IMR-90 (cell line): ENCODE measurements around the gene DOCK2. TPM values are rescaled to one million over a fixed set of nuclear protein-coding genes. Genes with fewer than 3 reads are reported as not detected.

Source experiments
- ATAC-seq: fragments of 200-7000 bp; cut with Tn5 transposase; 2 replicates; pipeline ENCODE4 v1.9.1; 2020; ENCODE audit warnings: low read depth, mild to moderate bottlenecking, moderate library complexity
- BruUV-seq: library from RNA; stranded (reverse); fragments of 400-500 nt; replicated peaks from 2 replicates; lab custom pipeline; 2021; lab: Mats Ljungman, UMichigan
- CTCF ChIA-PET: fragments of 300-600 bp; formaldehyde crosslinking; extraction: SDS; loops from one replicate; lab custom pipeline; 2021; ENCODE audit warnings: antibody characterized with exemption; lab: Yijun Ruan, JAX
- POLR2A ChIA-PET: fragments of 300-600 bp; sonication (Branson Sonifier 250); formaldehyde crosslinking; loops from one replicate; lab custom pipeline; 2022; ENCODE audit warnings: antibody characterized with exemption; ENCODE audit not compliant: unreplicated experiment; lab: Charles Lee
- DNase-seq: peaks from one replicate; pipeline ENCODE4 v3.0.0; 2013
- H2AFZ ChIP-seq: replicated peaks from 2 replicates; pipeline ENCODE3; 2013; ENCODE audit warnings: low read length, mild to moderate bottlenecking; ENCODE audit not compliant: poor library complexity
- H2AK5ac ChIP-seq: 2 replicates; pipeline ENCODE4 v1.6.1; 2013; ENCODE audit warnings: low read depth, low read length, inconsistent platforms
- H2AK9ac ChIP-seq: replicated peaks from 2 replicates; pipeline ENCODE3; 2013; ENCODE audit warnings: mild to moderate bottlenecking, low read depth, low read length, moderate library complexity; ENCODE audit not compliant: poor library complexity
- H2BK120ac ChIP-seq: 2 replicates; pipeline ENCODE4 v1.6.1; 2013; ENCODE audit warnings: low read depth, low read length, inconsistent platforms
- H2BK15ac ChIP-seq: 3 replicates; pipeline ENCODE4 v1.6.1; 2013; ENCODE audit warnings: low read depth, low read length, inconsistent platforms
- H2BK20ac ChIP-seq: 2 replicates; pipeline ENCODE4 v1.6.1; 2013; ENCODE audit warnings: low read depth, mild to moderate bottlenecking, inconsistent platforms, low read length, moderate library complexity
- H2BK5ac ChIP-seq: 2 replicates; pipeline ENCODE4 v1.6.1; 2013; ENCODE audit warnings: mild to moderate bottlenecking, low read depth, low read length, inconsistent platforms; ENCODE audit not compliant: poor library complexity, severe bottlenecking
- H3K14ac ChIP-seq: replicated peaks from 2 replicates; pipeline ENCODE4 v1.6.1; 2013; ENCODE audit warnings: low read depth, low read length, inconsistent platforms
- H3K18ac ChIP-seq: 2 replicates; pipeline ENCODE4 v1.6.1; 2013; ENCODE audit warnings: low read depth, low read length, control low read depth
- H3K23ac ChIP-seq: 2 replicates; pipeline ENCODE4 v1.6.1; 2013; ENCODE audit warnings: low read depth, low read length, inconsistent platforms
- H3K27ac ChIP-seq: 2 replicates; pipeline ENCODE4 v1.5.1; 2013; ENCODE audit warnings: mild to moderate bottlenecking, control low read depth, low read length; ENCODE audit not compliant: insufficient read depth
- H3K27me3 ChIP-seq: 2 replicates; pipeline ENCODE4 v1.6.1; 2013; ENCODE audit warnings: low read length; ENCODE audit not compliant: control insufficient read depth, insufficient read depth
- H3K36me3 ChIP-seq: 2 replicates; pipeline ENCODE4 v1.6.1; 2013; ENCODE audit warnings: low read length, mixed read lengths; ENCODE audit not compliant: control insufficient read depth, insufficient read depth
- H3K4ac ChIP-seq: 2 replicates; pipeline ENCODE4 v1.6.1; 2013; ENCODE audit warnings: low read depth, low read length, inconsistent platforms
- H3K4me1 ChIP-seq: 2 replicates; pipeline ENCODE4 v1.6.1; 2013; ENCODE audit warnings: low read length, mixed read lengths; ENCODE audit not compliant: control insufficient read depth, insufficient read depth
- H3K4me2 ChIP-seq: 2 replicates; pipeline ENCODE4 v1.6.1; 2013; ENCODE audit warnings: low read depth, mild to moderate bottlenecking, control low read depth, low read length, moderate library complexity
- H3K4me3 ChIP-seq: 2 replicates; pipeline ENCODE4 v1.5.1; 2013; ENCODE audit warnings: low read depth, mild to moderate bottlenecking, control low read depth, low read length, moderate library complexity; ENCODE audit not compliant: insufficient read depth
- H3K56ac ChIP-seq: 2 replicates; pipeline ENCODE4 v1.6.1; 2013; ENCODE audit warnings: low read length, inconsistent platforms; ENCODE audit not compliant: insufficient read depth; ENCODE audit errors: extremely low read depth
- H3K79me1 ChIP-seq, 2 experiments: 2 replicates each; pipeline ENCODE4 v1.6.1; 2013; ENCODE audit warnings: low read length in 2 of 2, inconsistent platforms in 1 of 2, low read depth in 1 of 2
- H3K9ac ChIP-seq: 2 replicates; pipeline ENCODE4 v1.6.1; 2013; ENCODE audit warnings: low read depth, low read length, control low read depth
- H3K9me1 ChIP-seq: 2 replicates; pipeline ENCODE4 v1.6.1; 2013; ENCODE audit warnings: low read length, inconsistent platforms; ENCODE audit not compliant: insufficient read depth
- H3K9me3 ChIP-seq: 2 replicates; pipeline ENCODE4 v1.6.1; 2013; ENCODE audit warnings: low read length; ENCODE audit not compliant: control insufficient read depth, insufficient read depth
- H4K20me1 ChIP-seq: 2 replicates; pipeline ENCODE4 v1.6.1; 2013; ENCODE audit warnings: low read length, inconsistent platforms; ENCODE audit not compliant: insufficient read depth
- H4K5ac ChIP-seq: 2 replicates; pipeline ENCODE4 v1.6.1; 2013; ENCODE audit warnings: mild to moderate bottlenecking, low read depth, low read length, control low read depth
- H4K8ac ChIP-seq, 2 experiments: 2 replicates each; pipeline ENCODE4 v1.6.1; 2013; ENCODE audit warnings: low read depth in 2 of 2, low read length in 2 of 2, control low read depth in 1 of 2, inconsistent platforms in 1 of 2
- H4K91ac ChIP-seq: 2 replicates; pipeline ENCODE4 v1.6.1; 2013; ENCODE audit warnings: low read depth, low read length, inconsistent platforms; ENCODE audit not compliant: insufficient read depth
- BHLHE40 ChIP-seq: fragments of 150-350 bp; IDR thresholded peaks from 2 replicates; pipeline ENCODE4 v1.6.1; 2016; ENCODE audit warnings: mild to moderate bottlenecking, low read depth, low read length
- CEBPB ChIP-seq: IDR thresholded peaks from 2 replicates; pipeline ENCODE4 v1.6.1; 2012; ENCODE audit warnings: low read depth, low read length, improper control_type of control experiment
- CHD1 ChIP-seq: IDR thresholded peaks from 2 replicates; pipeline ENCODE4 v1.6.1; 2012; ENCODE audit warnings: low read depth, low read length, improper control_type of control experiment
- FOS ChIP-seq: fragments of 150-350 bp; IDR thresholded peaks from 2 replicates; pipeline ENCODE4 v1.6.1; 2016; ENCODE audit warnings: low read depth, low read length
- MAFK ChIP-seq: IDR thresholded peaks from 2 replicates; pipeline ENCODE4 v1.6.1; 2012; ENCODE audit warnings: low read depth, low read length, improper control_type of control experiment
- MAZ ChIP-seq: IDR thresholded peaks from 2 replicates; pipeline ENCODE4 v1.6.1; 2012; ENCODE audit warnings: low read depth, mild to moderate bottlenecking, low read length, improper control_type of control experiment, moderate library complexity, borderline replicate concordance
- MXI1 ChIP-seq: IDR thresholded peaks from 2 replicates; pipeline ENCODE4 v1.6.1; 2012; ENCODE audit warnings: low read depth, mild to moderate bottlenecking, low read length, moderate library complexity, borderline replicate concordance
- NFE2L2 ChIP-seq: fragments of 150-350 bp; IDR thresholded peaks from 2 replicates; pipeline ENCODE4 v1.6.1; 2016; ENCODE audit warnings: low read depth, mild to moderate bottlenecking, low read length
- RFX5 ChIP-seq: IDR thresholded peaks from 2 replicates; pipeline ENCODE4 v1.8.0; 2012; ENCODE audit warnings: low read depth, mild to moderate bottlenecking, low read length, moderate library complexity
- SMC3 ChIP-seq: fragments of 150-350 bp; IDR thresholded peaks from 2 replicates; pipeline ENCODE4 v1.6.1; 2016; ENCODE audit warnings: low read depth, mild to moderate bottlenecking, antibody characterized with exemption, low read length, moderate library complexity
- USF2 ChIP-seq: fragments of 150-350 bp; IDR thresholded peaks from 2 replicates; pipeline ENCODE4 v1.6.1; 2017; ENCODE audit warnings: mild to moderate bottlenecking, antibody characterized with exemption, low read length, low read depth
- WGBS, 2 experiments: methylation state at CpG; one replicate each; pipeline versions ENCODE4 v1.1.5 to v1.1.7; 2013; ENCODE audit warnings: missing lambda C conversion rate in 2 of 2; ENCODE audit not compliant: insufficient read length in 1 of 2; ENCODE audit errors: extremely low coverage in 2 of 2; 5-methylcytosine and 5-hydroxymethylcytosine counted together
- dilution Hi-C: fragments of 300-500 bp; cut with HindIII; formaldehyde crosslinking; loops from one replicate; pipeline ENCODE4 v1.14.3; 2018; ENCODE audit warnings: low sequenced_read_pairs; ENCODE audit not compliant: unreplicated experiment
- in situ Hi-C: fragments of 300-500 bp; cut with MboI; formaldehyde crosslinking; loops from 3 replicates; pipeline ENCODE4 v1.14.3; 2019; ENCODE audit warnings: low sequenced_read_pairs, inconsistent platforms, mixed read lengths
- intact Hi-C: fragments of 100-400 bp; cut with micrococcal nuclease; formaldehyde crosslinking; loops from 2 replicates; pipeline ENCODE4 v1.10.0; 2022
- polyA plus RNA-seq, 3 experiments: library from polyadenylated mRNA; depleted of rRNA; stranded (reverse); fragments of >200 nt; gene quantifications; 2 replicates each; pipeline ENCODE4 v1.2.3, GENCODE V29; 2012; ENCODE audit warnings: low replicate concordance in 1 of 3
- total RNA-seq: library from RNA; depleted of rRNA; stranded (reverse); fragments of >200 nt; gene quantifications from 2 replicates; pipeline ENCODE4 v1.2.3, GENCODE V29; 2012

DOCK2 gene
- total and polyA plus RNA-seq, 2 of the 4 experiments (the other 2 are of a cell fraction): 0.72 to 3.0 TPM

GRCh38 chr5:169610606-169611005, 26.5 kb upstream of the DOCK2 start:
- peak; percentile 39 for DNase-seq
- H3K9me3 ChIP-seq: peaks cover 4% of the 10 kb centered on the region
- POLR2A ChIA-PET: no interaction called here

More at GRCh38 chr5:169610606-169611005, 26.5 kb upstream of the DOCK2 start:
- no peaks in the 10 kb centered on the region for H3K79me1 ChIP-seq
- no peak for ATAC-seq
- WGBS, 2 experiments: no CpG with 5 or more reads among the region's 4 CpGs
- H2BK15ac ChIP-seq: no peak overlapping the region
- BruUV-seq: no TSS peak
- H4K8ac ChIP-seq: no peak overlapping the region
- H2AFZ ChIP-seq: no peak overlapping the region
- no peak overlapping the region for H2BK120ac ChIP-seq
- no peak overlapping the region for H3K4ac ChIP-seq
- no peak overlapping the region for H2BK20ac ChIP-seq
- no peak for TF ChIP-seq FOS
- TF ChIP-seq BHLHE40: no peak
- no peak for TF ChIP-seq CEBPB
- no peak for TF ChIP-seq MXI1
- TF ChIP-seq MAZ: no peak
- no peak for TF ChIP-seq CHD1
- no peak for TF ChIP-seq NFE2L2
- no peak for TF ChIP-seq USF2
- TF ChIP-seq MAFK: no peak
- no peak for TF ChIP-seq SMC3
- TF ChIP-seq RFX5: no peak
- no peak overlapping the region for H3K4me2 ChIP-seq
- no peak overlapping the region for H3K14ac ChIP-seq
- in situ Hi-C loops (no loop called here), dilution Hi-C loops (no loop called here), intact Hi-C loops (no loop called here)
- no peaks in the 10 kb centered on the region for H3K4me1 ChIP-seq
- H4K20me1 ChIP-seq: no peaks in the 10 kb centered on the region
- no peak overlapping the region for H4K91ac ChIP-seq
- H3K56ac ChIP-seq: no peak overlapping the region
- H3K23ac ChIP-seq: no peak overlapping the region
- no peak overlapping the region for H2BK5ac ChIP-seq
- 0 out of 2 replicates have a peak, but pooled peaks cover under 1% of the 10 kb centered on the region for H3K36me3 ChIP-seq
- no peak overlapping the region for H4K5ac ChIP-seq
- no peak overlapping the region for H3K18ac ChIP-seq
- no peaks in the 10 kb centered on the region for H3K9me1 ChIP-seq
- H3K9ac ChIP-seq: no peak overlapping the region
- CTCF ChIA-PET: interaction anchor here (0.7 kb wide), 1 partner anchor 1238 kb away, joined by 3 read pairs; no protein-coding TSS in a partner anchor
- no peaks in the 10 kb centered on the region for H3K27me3 ChIP-seq
- no peak overlapping the region for H3K27ac ChIP-seq
- no peak overlapping the region for H3K4me3 ChIP-seq
- no peak overlapping the region for H2AK9ac ChIP-seq
- H2AK5ac ChIP-seq: no peak overlapping the region
